Skeletal muscle satellite cell (primary cell): ENCODE measurements around the gene CDK2AP2.
"Not testable (repeated sequence)": the region's sequence is repeated elsewhere in the genome, so short reads cannot be mapped to it uniquely, and the experiment has no call there.

ENCODE experiments used
- H3K27me3 ChIP-seq: 2 replicates; pipeline ENCODE4 v1.7.0; 2013; ENCODE audit warnings: low read length; ENCODE audit not compliant: control insufficient read depth, insufficient read depth
- H3K36me3 ChIP-seq: 2 replicates; pipeline ENCODE4 v1.7.0; 2013; ENCODE audit warnings: mild to moderate bottlenecking, control low read depth, low read length; ENCODE audit not compliant: insufficient read depth
- H3K4me1 ChIP-seq: 2 replicates; pipeline ENCODE4 v1.7.0; 2013; ENCODE audit warnings: low read length; ENCODE audit not compliant: control insufficient read depth, insufficient read depth
- H3K4me2 ChIP-seq: 2 replicates; pipeline ENCODE4 v1.7.0; 2013; ENCODE audit warnings: mild to moderate bottlenecking, low read length
- H3K4me3 ChIP-seq: 2 replicates; pipeline ENCODE4 v1.7.0; 2013; ENCODE audit warnings: low read length
- H3K9ac ChIP-seq: 2 replicates; pipeline ENCODE4 v1.7.0; 2013; ENCODE audit warnings: mild to moderate bottlenecking, low read depth, low read length, moderate library complexity
- H3K9me3 ChIP-seq: replicated peaks from 2 replicates; pipeline ENCODE4 v1.7.0; 2013; ENCODE audit warnings: mild to moderate bottlenecking, control low read depth, low read length

Gene CDK2AP2

DNA sequence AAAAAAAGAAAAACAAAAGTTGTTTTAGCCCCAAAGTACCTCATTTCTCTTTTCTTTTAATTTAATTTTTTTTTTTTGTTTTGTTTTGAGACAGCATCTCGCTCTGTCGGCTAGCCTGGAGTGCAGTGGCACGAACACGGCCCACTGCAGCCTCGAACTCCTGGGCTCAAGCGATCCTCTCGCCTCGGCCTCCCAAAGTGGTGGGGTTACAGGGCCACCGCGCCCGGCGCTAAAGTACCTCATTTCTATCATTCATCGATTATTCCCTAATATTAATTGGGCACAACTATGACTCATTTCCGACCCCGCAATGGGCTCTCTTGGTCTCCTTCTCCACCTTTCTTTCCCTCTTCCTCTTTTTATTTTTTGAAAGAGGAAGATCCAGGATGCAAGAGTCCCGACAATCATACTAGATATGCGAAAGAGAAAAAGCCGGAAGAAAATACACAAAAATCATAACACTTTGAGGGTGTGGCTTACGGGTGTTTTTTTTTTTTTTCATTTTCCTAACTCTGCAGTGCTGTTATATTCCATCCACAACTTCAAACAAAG is 25.6 kb downstream of the CDK2AP2 start:
- H3K9me3 ChIP-seq: no peaks in the 10 kb centered on the region
- peaks cover 15% of the 10 kb centered on the region for H3K4me1 ChIP-seq
- H3K4me3 ChIP-seq: peak overlapping the region; percentile 81
- H3K27me3 ChIP-seq: no peaks in the 10 kb centered on the region
- no peaks in the 10 kb centered on the region for H3K36me3 ChIP-seq
- peak overlapping the region; percentile 88 for H3K4me2 ChIP-seq
- peak overlapping the region; percentile 86 for H3K9ac ChIP-seq

DNA sequence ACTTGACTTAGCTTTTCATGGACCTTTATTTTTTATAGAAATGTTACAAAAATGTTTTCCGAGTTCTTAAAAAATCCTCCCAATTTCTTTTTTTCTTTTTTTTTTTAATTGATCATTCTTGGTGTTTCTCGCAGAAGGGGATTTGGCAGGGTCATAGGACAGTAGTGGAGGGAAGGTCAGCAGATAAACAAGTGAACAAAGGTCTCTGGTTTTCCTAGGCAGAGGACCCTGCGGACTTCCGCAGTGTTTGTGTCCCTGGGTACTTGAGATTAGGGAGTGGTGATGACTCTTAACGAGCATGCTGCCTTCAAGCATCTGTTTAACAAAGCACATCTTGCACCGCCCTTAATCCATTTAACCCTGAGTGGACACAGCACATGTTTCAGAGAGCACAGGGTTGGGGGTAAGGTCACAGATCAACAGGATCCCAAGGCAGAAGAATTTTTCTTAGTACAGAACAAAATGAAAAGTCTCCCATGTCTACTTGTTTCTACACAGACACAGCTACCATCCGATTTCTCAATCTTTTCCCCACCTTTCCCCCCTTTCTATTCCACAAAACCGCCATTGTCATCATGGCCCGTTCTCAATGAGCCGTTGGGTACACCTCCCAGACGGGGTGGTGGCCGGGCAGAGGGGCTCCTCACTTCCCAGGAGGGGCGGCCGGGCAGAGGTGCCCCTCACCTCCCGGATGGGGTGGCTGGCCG is 30.5 kb downstream of the CDK2AP2 start:
- not testable (repeated sequence) for H3K4me2 ChIP-seq

DNA sequence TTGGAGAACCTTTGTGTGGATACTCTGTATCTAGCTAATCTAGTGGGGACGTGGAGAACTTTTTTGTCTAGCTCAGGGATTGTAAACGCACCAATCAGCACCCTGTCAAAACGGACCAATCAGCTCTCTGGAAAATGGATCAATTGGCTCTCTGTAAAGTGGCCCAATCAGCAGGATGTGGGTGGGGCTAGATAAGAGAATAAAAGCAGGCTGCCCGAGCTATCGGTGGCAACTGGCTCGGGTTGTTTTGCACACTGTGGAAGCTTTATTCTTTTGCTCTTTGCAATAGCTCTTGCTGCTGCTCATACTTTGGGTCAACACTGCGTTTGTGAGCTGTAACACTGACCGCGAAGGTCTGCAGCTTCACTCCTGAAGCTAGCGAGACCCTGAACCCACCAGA is 31.3 kb downstream of the CDK2AP2 start:
- not testable (repeated sequence) for H3K36me3 ChIP-seq, H3K4me2 ChIP-seq, H3K4me3 ChIP-seq, H3K27me3 ChIP-seq, H3K4me1 ChIP-seq, H3K9ac ChIP-seq, H3K9me3 ChIP-seq

More for the DNA sequence above, 30.5 kb downstream of the CDK2AP2 start:
- H3K9ac ChIP-seq, H3K4me1 ChIP-seq, H3K9me3 ChIP-seq, H3K36me3 ChIP-seq, H3K4me3 ChIP-seq, H3K27me3 ChIP-seq: not testable (repeated sequence)

DNA sequence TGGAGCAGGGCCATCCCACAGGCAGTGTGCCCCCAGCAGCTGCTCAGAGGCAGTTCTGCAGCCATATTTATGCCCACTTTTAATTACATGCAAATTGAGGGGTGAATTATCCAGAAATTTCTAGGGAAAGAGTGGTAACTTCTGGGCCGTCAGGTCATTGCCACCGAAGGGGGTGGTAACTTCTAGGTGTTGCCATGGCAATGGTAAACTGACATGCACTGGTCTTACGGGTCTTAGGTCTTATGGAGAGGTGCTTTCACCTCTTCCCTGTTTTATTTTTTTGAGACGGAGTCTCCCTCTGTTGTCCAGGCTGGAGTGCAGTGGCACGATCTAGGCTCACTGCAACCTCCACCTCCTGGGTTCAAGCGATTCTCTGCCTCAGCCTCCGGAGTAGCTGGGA is 35.1 kb downstream of the CDK2AP2 start:
- Histone ChIP-seq H3K9me3 (no peaks in the 10 kb centered on the region), H3K4me2 (no peak overlapping the region), H3K27me3 (peaks cover 8% of the 10 kb centered on the region), H3K9ac (no peak overlapping the region), H3K36me3 (no peaks in the 10 kb centered on the region), H3K4me3 (no peak overlapping the region), H3K4me1 (peaks cover 13% of the 10 kb centered on the region)

DNA sequence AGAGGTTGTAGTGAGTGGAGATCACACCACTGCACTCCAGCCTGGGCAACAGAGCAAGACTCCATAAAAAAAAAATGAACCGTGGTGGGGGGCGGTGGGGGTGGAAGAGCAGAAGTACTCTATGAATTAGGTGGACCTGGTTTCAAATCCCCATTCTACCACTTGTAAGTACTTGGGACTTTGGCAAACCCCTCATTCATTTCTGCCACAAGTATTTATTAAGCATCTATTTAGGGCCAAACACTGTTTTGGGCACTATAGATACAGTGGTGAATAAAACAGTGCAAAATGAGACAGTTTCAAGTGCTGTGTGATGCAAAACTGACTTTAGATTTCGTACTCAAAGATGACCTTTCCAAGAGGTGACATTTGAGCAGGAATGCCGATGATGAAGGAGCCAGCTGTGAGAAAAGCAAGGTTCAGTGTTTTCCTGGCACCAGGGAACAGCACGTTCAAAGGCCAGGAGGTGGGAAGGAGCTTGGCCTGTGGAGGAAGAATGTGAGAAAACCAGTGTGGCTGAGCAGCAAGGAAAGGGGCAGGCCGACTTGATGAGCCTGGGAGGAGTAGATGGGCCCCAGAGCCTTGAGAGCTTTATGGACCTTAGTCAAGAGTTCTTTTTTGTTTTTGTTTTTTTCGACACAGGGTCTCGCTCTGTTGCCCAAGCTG is 37.5 kb downstream of the CDK2AP2 start:
- Histone ChIP-seq H3K4me3 (no peak overlapping the region), H3K9ac (no peak overlapping the region), H3K27me3 (peaks cover 8% of the 10 kb centered on the region), H3K4me2 (no peak overlapping the region), H3K4me1 (peaks cover 18% of the 10 kb centered on the region), H3K36me3 (no peaks in the 10 kb centered on the region), H3K9me3 (no peaks in the 10 kb centered on the region)

DNA sequence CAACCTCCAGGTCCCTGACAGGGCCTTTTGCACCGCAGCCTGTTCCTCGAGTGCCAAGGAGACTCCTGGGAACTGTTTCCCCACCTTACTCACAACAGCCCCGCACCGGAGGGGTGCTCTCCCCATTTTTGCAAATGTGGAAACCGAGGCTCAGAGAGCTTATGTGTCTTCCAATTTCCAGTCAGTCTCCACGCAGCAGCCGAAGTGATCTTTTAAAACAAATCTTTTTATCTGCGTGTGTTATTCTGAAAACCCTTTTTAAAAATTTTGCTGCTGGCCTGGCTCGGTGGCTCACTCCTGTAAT is 38.5 kb downstream of the CDK2AP2 start:
- Histone ChIP-seq H3K4me3 (peak overlapping the region; percentile 95), H3K27me3 (peaks cover 7% of the 10 kb centered on the region), H3K9me3 (no peaks in the 10 kb centered on the region), H3K4me1 (peaks cover 18% of the 10 kb centered on the region), H3K4me2 (peak overlapping the region; percentile 100), H3K36me3 (no peaks in the 10 kb centered on the region), H3K9ac (peak overlapping the region; percentile 92)

DNA sequence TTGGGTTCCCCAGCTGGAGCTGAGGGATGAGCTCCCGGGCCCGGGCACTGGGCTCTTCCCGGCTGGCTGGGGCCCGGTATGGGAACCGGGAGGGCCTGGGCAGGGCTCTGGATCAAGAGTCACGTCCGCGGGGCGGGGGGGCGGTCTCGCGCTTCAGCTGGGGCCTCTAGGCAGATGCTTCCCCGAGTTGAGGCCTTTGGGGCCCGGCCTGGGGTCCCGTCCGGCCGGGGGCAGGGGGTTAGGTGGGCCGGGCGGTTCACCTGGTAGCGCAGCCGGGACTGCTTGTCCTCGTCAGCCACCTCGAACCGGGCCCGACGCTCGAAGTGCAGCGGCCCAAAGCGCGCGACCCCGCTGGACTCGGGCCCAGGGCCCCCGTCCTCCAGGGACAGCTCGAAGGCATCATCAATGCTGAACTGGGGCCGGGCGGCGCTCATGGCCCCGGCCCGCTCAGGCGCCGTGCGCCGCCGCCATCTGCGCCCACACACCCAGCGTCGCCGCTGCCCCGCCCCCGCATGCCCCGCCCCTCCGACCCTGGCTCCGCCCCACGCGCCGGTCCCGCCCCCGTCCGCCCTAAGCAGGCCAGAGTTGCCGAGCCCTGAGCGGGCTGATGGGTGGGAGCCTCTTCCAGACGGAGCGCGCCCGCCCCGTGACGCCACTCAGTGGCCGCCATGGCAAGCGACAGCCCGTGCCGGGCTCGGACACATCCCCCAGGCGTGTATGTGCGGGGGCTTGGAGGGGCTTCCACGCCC is 39.0 kb downstream of the CDK2AP2 start, which contains the start of gene TMEM134:
TMEM134 (minus strand) TSS at position 493 of the 749 bp plus-strand sequence; CDS start at position 434, 59 bp downstream.
- Histone ChIP-seq H3K9ac (peak within 1 kb of the TSS; percentile 93), H3K4me3 (peak within 1 kb of the TSS; percentile 95), H3K27me3 (peaks cover 4% of the 10 kb centered on the region), H3K4me1 (peaks cover 24% of the 10 kb centered on the region), H3K9me3 (no peaks in the 10 kb centered on the region), H3K36me3 (no peaks in the 10 kb centered on the region), H3K4me2 (peak within 1 kb of the TSS; percentile 100)

DNA sequence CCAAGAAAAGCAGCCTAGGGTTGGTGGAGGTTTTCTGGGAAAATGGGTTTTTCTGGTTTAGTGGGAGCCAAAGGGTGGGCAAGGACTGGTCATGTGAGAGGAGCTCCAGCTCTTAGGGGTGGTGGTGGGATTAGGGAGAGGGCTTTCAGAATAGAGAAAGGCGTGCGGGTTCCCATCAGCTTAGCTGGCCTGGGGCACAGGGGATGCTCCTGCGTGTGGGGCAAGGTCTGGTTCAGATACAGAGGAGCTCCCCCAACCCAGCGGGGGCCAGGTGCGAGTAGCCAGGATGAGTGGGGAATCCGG is 39.6 kb downstream of the CDK2AP2 start:
- Histone ChIP-seq H3K36me3 (no peaks in the 10 kb centered on the region), H3K9ac (peak overlapping the region; percentile 93), H3K4me3 (peak overlapping the region; percentile 91), H3K4me1 (peaks cover 27% of the 10 kb centered on the region), H3K9me3 (no peaks in the 10 kb centered on the region), H3K4me2 (peak overlapping the region; percentile 94), H3K27me3 (peaks cover 4% of the 10 kb centered on the region)

DNA sequence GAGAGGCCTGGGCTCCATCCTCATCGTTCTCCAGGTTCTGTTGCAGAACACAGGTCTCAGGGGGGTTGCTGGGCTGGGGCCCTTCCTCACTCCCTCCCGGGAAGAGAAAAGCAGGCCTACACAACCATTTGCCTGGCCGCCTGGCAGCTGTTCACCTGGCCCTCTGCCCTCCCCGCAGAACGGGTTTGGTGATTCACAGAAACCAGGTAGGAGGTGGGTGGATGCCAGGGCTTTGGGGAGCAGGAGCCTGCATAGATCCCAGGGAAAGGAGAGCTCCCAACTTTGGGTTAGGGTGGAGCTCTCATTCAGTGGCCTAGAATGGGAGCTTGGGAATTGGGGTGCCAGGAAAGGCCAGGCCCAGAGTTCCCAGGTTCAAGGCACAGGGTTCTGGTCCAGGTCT is 39.9 kb downstream of the CDK2AP2 start:
- Histone ChIP-seq H3K9me3 (no peaks in the 10 kb centered on the region), H3K4me2 (peak overlapping the region; percentile 94), H3K4me3 (peak overlapping the region; percentile 91), H3K4me1 (peaks cover 27% of the 10 kb centered on the region), H3K36me3 (no peaks in the 10 kb centered on the region), H3K9ac (peak overlapping the region; percentile 93), H3K27me3 (peaks cover 4% of the 10 kb centered on the region)

DNA sequence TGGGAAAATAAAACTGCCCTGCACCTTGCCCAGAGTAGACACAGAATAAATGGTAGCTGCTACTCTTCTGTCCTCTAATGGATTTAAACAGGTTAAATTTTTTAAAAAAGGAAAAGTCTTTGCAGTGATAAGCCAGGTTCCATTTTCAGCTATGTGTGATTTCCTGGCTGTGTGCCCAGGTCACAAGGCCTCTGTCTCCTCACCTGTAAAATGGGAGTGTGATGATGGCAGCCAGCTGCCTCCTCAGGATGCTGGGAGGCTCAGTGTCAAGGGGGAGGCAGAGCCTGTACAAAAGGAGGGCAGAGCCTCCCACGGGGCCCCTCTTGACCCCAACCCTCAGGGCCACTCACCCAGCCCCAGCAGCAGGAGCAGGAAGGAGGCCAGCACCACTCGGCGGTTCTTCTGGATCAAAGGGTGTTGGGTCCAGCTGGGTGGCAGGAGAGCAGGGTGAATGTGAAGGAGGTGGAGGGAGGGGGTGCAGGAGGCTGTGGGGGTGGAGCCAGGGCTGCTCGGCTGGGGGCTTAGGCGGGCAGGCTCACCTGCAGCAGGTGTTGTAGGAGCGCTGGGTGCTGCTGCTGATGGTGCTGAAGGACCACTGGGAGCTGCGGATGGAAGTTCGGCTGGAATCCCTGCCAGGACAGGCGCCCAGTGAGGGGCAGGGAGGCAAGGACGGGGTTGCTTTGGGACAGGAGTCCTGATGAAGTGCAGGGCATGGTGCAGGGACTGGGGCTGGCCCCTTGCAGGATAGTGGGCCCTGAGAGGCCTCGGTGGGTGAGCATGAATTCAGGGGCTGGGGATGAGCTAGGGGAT is 40.8 kb downstream of the CDK2AP2 start:
- Histone ChIP-seq H3K27me3 (peaks cover 4% of the 10 kb centered on the region), H3K36me3 (no peaks in the 10 kb centered on the region), H3K9ac (no peak overlapping the region), H3K4me2 (peak overlapping the region; percentile 94), H3K4me3 (peak overlapping the region; percentile 91), H3K4me1 (peaks cover 27% of the 10 kb centered on the region), H3K9me3 (no peaks in the 10 kb centered on the region)

DNA sequence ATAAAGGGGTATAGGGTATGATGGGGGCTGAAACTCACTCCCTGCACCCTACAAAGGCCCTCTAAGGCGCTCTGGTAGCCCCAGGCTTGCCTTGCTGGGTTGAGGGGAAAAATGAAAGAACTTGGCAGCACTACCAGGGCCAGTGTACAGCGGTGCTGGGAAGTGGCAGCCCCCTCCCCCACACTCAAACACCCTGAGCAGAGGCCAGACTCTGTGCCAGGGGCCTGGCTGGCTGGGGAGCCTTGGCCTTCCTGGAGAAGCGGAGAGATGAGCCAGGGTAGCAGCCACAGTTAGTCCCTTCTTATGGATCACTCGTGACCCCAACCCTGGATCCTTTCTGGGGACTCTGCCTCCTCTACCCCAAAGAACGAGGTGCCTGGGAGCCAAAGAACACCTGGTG is 41.6 kb downstream of the CDK2AP2 start:
- no peaks in the 10 kb centered on the region for H3K9me3 ChIP-seq
- H3K9ac ChIP-seq: no peak overlapping the region
- H3K36me3 ChIP-seq: no peaks in the 10 kb centered on the region
- no peaks in the 10 kb centered on the region for H3K27me3 ChIP-seq
- no peak overlapping the region for H3K4me2 ChIP-seq
- no peak overlapping the region for H3K4me3 ChIP-seq
- peaks cover 27% of the 10 kb centered on the region for H3K4me1 ChIP-seq
